Uterus (tissue), 4 donors: Measurements from ENCODE around the gene FMN2. TPM values are rescaled to one million over a fixed set of nuclear protein-coding genes. Genes with fewer than 3 reads are reported as not detected.

Experiments
- DNase-seq, 2 donors: peaks; one replicate each; pipeline ENCODE4 v3.0.0-alpha.2; 2019 to 2020
- H3K27ac ChIP-seq, 2 donors: fragments of 200-600 bp; sonication (generic); 1 replicate in 1 of 2; 2 replicates in 1 of 2; pipeline ENCODE4 v1.5.1; 2016 to 2018
- H3K27me3 ChIP-seq, 2 donors: fragments of 200-600 bp; sonication (generic); one replicate each; pipeline ENCODE4 v1.5.1; 2018 to 2019; ENCODE audit warnings: control low read depth in 1 of 2
- H3K36me3 ChIP-seq, 2 donors: fragments of 200-600 bp; sonication (generic); one replicate each; pipeline ENCODE4 v1.5.1; 2019; ENCODE audit warnings: control low read depth in 1 of 2
- H3K4me1 ChIP-seq, 2 donors: fragments of 200-600 bp; sonication (generic); one replicate each; pipeline ENCODE4 v1.5.1; 2018 to 2019; ENCODE audit warnings: control low read depth in 1 of 2
- H3K4me3 ChIP-seq, 2 donors: fragments of 200-600 bp; sonication (generic); 1 replicate in 1 of 2; 2 replicates in 1 of 2; pipeline ENCODE4 v1.5.1; 2018 to 2019; ENCODE audit warnings: mild to moderate bottlenecking in 1 of 2
- H3K9me3 ChIP-seq, 2 donors: fragments of 200-600 bp; sonication (generic); one replicate each; pipeline ENCODE4 v1.5.1; 2019; ENCODE audit warnings: control low read depth in 1 of 2
- POLR2A ChIP-seq, 2 donors: fragments of 450-650 bp; IDR thresholded peaks; one replicate each; pipeline ENCODE4 v1.6.1; 2016; ENCODE audit warnings: antibody characterized with exemption in 2 of 2, mild to moderate bottlenecking in 1 of 2, moderate library complexity in 1 of 2
- intact Hi-C: fragments of 100-400 bp; cut with DNase I; formaldehyde crosslinking; loops from one replicate; pipeline ENCODE4 v1.15.1; 2023; ENCODE audit warnings: low total_unique reads
- total RNA-seq, 4 donors: library from RNA; depleted of rRNA in 3 of 4; stranded (reverse); fragments of >200 nt in 3 of 4; gene quantifications; one replicate each; pipeline versions ENCODE4 v1.1.0 to v1.2.4, GENCODE V29; 2014 to 2023
- TF ChIP-seq, protein P1 (sequence below), 4 experiments: fragments of 200-600 bp in 2 of 4; fragments of 450-650 bp in 2 of 4; sonication (generic) in 2 of 4; IDR thresholded peaks; one replicate each; pipeline ENCODE4 v1.5.1; 2016 to 2019; ENCODE audit warnings: antibody characterized with exemption in 4 of 4, mild to moderate bottlenecking in 2 of 4, moderate library complexity in 1 of 4
- donor health status: DM: yes; HTN: yes; CAD: no.

Gene FMN2
- total RNA-seq, 4 donors from 2014 or later, result 1.0 to 6.5 (median 2.3) TPM; not detected in 1

DNA sequence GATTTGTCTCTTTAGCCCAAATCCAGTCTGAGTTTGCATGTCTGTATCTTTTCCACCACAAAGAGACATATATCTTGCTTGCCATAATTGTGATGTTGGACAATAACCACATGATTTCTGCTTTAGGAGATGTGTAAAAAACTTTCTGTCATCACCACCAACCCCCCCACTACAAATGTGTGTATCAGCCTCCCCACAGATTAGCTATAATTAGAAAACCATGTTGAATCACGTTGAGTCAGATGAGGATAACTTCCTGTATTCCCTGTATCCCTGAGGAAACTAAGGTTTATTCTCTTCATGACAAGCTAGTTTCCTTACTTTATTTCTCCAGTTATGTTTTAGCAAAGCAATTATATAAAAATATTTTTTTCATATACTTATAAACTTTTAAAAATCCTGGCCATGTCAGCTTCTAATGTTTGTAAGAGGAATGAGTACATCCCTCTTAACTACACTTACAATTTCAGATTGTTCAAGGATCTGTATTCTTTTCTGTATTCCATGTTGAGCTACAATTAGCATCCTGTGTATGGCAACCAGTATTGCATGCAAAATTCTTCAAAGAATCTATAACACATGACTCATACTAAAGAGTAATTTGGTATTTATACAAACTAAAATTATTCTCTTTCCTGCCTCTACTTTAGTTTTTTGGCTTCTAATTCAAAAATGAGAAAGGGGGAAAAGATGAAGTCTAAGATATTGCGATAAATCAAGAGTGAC, 143.0 kb downstream of the FMN2 start:
- Histone ChIP-seq H3K27ac (no peak overlapping the region), H3K27me3 (no peaks in the 10 kb centered on the region), H3K36me3 (no peaks in the 10 kb centered on the region), H3K9me3 (no peaks in the 10 kb centered on the region), H3K4me3 (no peak overlapping the region), H3K4me1 (no peaks in the 10 kb centered on the region)
- intact Hi-C loops, result no loop called here
- TF ChIP-seq, protein P1, sequence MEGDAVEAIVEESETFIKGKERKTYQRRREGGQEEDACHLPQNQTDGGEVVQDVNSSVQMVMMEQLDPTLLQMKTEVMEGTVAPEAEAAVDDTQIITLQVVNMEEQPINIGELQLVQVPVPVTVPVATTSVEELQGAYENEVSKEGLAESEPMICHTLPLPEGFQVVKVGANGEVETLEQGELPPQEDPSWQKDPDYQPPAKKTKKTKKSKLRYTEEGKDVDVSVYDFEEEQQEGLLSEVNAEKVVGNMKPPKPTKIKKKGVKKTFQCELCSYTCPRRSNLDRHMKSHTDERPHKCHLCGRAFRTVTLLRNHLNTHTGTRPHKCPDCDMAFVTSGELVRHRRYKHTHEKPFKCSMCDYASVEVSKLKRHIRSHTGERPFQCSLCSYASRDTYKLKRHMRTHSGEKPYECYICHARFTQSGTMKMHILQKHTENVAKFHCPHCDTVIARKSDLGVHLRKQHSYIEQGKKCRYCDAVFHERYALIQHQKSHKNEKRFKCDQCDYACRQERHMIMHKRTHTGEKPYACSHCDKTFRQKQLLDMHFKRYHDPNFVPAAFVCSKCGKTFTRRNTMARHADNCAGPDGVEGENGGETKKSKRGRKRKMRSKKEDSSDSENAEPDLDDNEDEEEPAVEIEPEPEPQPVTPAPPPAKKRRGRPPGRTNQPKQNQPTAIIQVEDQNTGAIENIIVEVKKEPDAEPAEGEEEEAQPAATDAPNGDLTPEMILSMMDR (IDR thresholded peaks at IDR 0.05), result no peak
- no peak for TF ChIP-seq POLR2A (IDR thresholded peaks at IDR 0.05)
- DNase-seq, result no peak

DNA sequence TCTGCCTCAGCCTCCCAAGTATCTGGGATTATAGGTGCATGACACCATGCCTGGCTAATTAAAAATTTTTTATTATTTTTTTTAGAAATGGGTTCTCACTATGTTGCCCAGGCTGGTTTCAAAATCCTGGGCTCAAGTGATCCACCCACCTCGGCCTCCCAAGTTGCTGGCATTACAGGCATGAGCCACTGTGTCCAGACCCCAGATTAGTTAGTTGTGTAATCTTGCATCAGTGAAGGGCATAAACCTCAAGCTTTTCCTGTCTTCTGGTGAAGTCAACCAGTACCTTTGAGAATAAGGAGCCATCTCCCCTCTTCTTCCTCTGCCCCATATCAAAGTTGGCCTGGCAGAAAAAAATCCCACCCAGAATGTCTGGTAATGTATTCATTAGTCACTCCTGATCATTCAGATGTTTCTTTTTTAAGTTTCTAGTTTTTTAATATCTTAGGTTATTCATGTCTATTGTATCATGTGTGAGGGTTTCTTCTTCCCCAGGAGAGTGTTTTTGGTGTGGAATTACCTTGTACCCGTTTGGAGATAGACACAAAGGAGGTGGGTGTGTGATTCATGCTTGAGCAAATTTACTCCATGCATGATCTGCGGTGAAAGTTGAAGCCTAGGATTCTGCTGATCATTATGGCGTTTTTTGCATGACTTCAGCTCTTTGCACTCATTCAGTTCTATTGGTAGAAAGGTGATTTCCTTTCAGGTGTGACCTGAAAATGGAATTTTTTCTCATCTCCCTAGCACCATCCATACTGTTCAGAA, 144.0 kb downstream of the FMN2 start:
- Histone ChIP-seq H3K4me3 (no peak overlapping the region), H3K9me3 (no peaks in the 10 kb centered on the region), H3K36me3 (no peaks in the 10 kb centered on the region), H3K4me1 (no peaks in the 10 kb centered on the region), H3K27ac (no peak overlapping the region), H3K27me3 (no peaks in the 10 kb centered on the region)
- TF ChIP-seq, protein P1 (IDR thresholded peaks at IDR 0.05), result no peak
- no peak for TF ChIP-seq POLR2A (IDR thresholded peaks at IDR 0.05)
- intact Hi-C loops, result no loop called here
- no peak for DNase-seq

DNA sequence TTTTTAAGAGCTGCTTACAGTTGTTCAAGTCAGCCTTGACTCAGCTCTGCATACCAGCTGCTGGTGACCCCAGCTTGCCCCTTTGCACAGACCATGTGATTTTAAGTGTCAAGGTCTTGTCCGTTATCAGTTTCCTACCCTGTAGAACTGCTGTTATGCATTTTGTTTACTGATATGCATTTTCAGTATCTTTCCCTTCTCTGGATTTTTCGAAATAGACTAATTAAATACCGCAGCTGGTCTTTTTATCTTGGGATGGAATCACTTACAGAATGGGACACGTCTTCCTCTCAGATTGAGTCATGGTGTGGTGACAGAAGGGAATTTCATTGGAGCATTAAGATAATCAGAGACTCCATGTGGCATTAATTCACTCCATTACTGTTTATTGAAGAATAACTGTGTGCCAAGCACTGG, 145.6 kb downstream of the FMN2 start:
- no peaks in the 10 kb centered on the region for H3K9me3 ChIP-seq
- no peaks in the 10 kb centered on the region for H3K36me3 ChIP-seq
- DNase-seq, result no peak
- TF ChIP-seq, protein P1 (IDR thresholded peaks at IDR 0.05), result no peak
- no peak for TF ChIP-seq POLR2A (IDR thresholded peaks at IDR 0.05)
- H3K4me3 ChIP-seq, result no peak overlapping the region
- intact Hi-C loops, result no loop called here
- no peaks in the 10 kb centered on the region for H3K27me3 ChIP-seq
- H3K27ac ChIP-seq, result no peak overlapping the region
- H3K4me1 ChIP-seq, result no peaks in the 10 kb centered on the region

DNA sequence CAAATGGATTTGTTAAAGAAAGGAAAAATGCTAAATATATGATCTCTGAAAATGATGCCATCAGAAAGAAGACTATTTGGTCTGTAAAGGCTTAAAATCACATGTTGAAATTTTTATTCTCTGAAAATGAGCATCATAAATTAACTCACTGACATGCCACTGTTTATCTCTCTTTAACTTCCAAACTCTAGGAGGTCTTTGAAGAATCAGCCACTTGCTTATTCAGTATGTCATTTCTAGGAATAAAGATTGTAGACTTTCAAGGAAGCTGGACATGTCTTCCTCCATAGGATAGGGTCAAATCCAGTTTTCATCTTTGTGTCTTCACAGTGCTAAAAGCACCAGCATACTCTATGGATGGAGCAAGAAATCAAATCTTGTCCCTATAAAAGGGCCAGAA, 147.6 kb downstream of the FMN2 start:
- no peak overlapping the region for H3K27ac ChIP-seq
- H3K4me1 ChIP-seq, result no peaks in the 10 kb centered on the region
- intact Hi-C loops, result no loop called here
- no peaks in the 10 kb centered on the region for H3K9me3 ChIP-seq
- no peaks in the 10 kb centered on the region for H3K27me3 ChIP-seq
- no peak for TF ChIP-seq POLR2A (IDR thresholded peaks at IDR 0.05)
- TF ChIP-seq, protein P1 (IDR thresholded peaks at IDR 0.05), result no peak
- no peaks in the 10 kb centered on the region for H3K36me3 ChIP-seq
- no peak for DNase-seq
- no peak overlapping the region for H3K4me3 ChIP-seq

DNA sequence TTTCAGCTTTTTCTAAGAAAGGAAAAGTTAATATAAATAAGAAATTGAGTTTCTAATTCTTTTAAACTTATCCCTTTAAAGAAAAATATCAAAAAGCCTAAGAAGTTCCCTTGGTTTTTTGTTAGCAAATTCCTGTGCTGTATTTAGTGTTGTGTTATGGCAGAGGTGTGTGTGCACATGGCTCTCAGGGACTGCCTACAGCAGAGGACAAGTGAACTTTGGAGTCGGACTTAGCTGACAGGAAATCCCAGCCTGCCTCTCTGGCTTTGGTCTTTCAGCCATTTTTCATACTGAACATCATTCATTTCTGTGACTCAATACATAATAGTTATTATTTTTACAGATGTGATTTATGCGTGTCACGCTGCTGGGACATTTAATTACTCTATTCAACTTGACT, 149.6 kb downstream of the FMN2 start:
- Histone ChIP-seq H3K27me3 (no peaks in the 10 kb centered on the region), H3K4me1 (no peaks in the 10 kb centered on the region), H3K4me3 (no peak overlapping the region), H3K27ac (no peak overlapping the region), H3K36me3 (no peaks in the 10 kb centered on the region), H3K9me3 (no peaks in the 10 kb centered on the region)
- intact Hi-C loops, result no loop called here
- no peak for DNase-seq
- TF ChIP-seq, protein P1 (IDR thresholded peaks at IDR 0.05), result no peak
- no peak for TF ChIP-seq POLR2A (IDR thresholded peaks at IDR 0.05)
